Upper lobe of left lung (tissue), 4 donors: ENCODE measurements around the gene FOXA3.

Experiments
- CTCF ChIP-seq, 6 experiments: fragments of 450-650 bp in 4 of 6; fragments of 200-600 bp in 2 of 6; sonication (generic) in 2 of 6; IDR thresholded peaks; one replicate each; pipeline ENCODE4 v1.5.1; 2016 to 2019; ENCODE audit warnings: antibody characterized with exemption in 6 of 6
- EP300 ChIP-seq, 4 donors: sonication (generic); formaldehyde crosslinking; IDR thresholded peaks; one replicate each; pipeline ENCODE4 v1.5.1; 2017; ENCODE audit warnings: antibody characterized with exemption in 4 of 4, control low read depth in 2 of 4
- POLR2AphosphoS5 ChIP-seq, 2 donors: sonication (generic); formaldehyde crosslinking; IDR thresholded peaks; one replicate each; pipeline ENCODE4 v1.5.1; 2017; ENCODE audit warnings: antibody characterized with exemption in 2 of 2

GRCh38 chr19:45863840-45864628 is at the start of gene FOXA3:
- TF ChIP-seq EP300 (IDR thresholded peaks at IDR 0.05): no peak
- TF ChIP-seq CTCF (IDR thresholded peaks at IDR 0.05): peak; percentile 63 to 86 (median 71)
- TF ChIP-seq POLR2AphosphoS5 (IDR thresholded peaks at IDR 0.05): no peak
